Transverse colon (tissue), 4 donors: ENCODE measurements around the gene GHITM. TPM values are rescaled to one million over a fixed set of nuclear protein-coding genes. Genes with fewer than 3 reads are reported as not detected.

Experiments
- DNase-seq: peaks from one replicate; pipeline ENCODE4 v3.0.0-alpha.2; 2019
- H3K27ac ChIP-seq, 4 donors: fragments of 200-600 bp; sonication (generic); 2 replicates each; pipeline ENCODE4 v1.5.1; 2016 to 2018; ENCODE audit warnings: inconsistent platforms in 4 of 4
- H3K27me3 ChIP-seq: fragments of 200-600 bp; sonication (generic); 2 replicates; pipeline ENCODE4 v1.5.1; 2017; ENCODE audit warnings: inconsistent platforms
- H3K36me3 ChIP-seq, 4 donors: fragments of 200-600 bp; sonication (generic); 2 replicates each; pipeline ENCODE4 v1.5.1; 2017 to 2019; ENCODE audit warnings: inconsistent platforms in 4 of 4
- H3K4me1 ChIP-seq, 4 donors: fragments of 200-600 bp; sonication (generic); 2 replicates each; pipeline ENCODE4 v1.5.1; 2017 to 2020; ENCODE audit warnings: inconsistent platforms in 4 of 4
- H3K4me3 ChIP-seq, 4 donors: fragments of 200-600 bp; sonication (generic); 1 replicate in 1 of 4; 2 replicates in 3 of 4; pipeline versions ENCODE4 v1.5.1 to v1.6.1; 2017 to 2019; ENCODE audit warnings: inconsistent platforms in 4 of 4
- H3K9me3 ChIP-seq, 2 donors: fragments of 200-600 bp; sonication (generic); 2 replicates each; pipeline ENCODE4 v1.5.1; 2017 to 2019; ENCODE audit warnings: inconsistent platforms in 2 of 2
- CTCF ChIP-seq, 5 experiments: fragments of 200-600 bp in 3 of 5; fragments of 450-650 bp in 2 of 5; sonication (generic) in 3 of 5; IDR thresholded peaks; 1 replicate in 2 of 5; 2 replicates in 3 of 5; pipeline ENCODE4 v1.5.1; 2016 to 2017; ENCODE audit warnings: antibody characterized with exemption in 5 of 5, inconsistent platforms in 3 of 5, mild to moderate bottlenecking in 2 of 5, moderate library complexity in 1 of 5
- EP300 ChIP-seq: sonication (generic); formaldehyde crosslinking; IDR thresholded peaks from one replicate; pipeline ENCODE4 v1.6.1; 2017; ENCODE audit warnings: antibody characterized with exemption, low read depth
- POLR2A ChIP-seq: fragments of 450-650 bp; IDR thresholded peaks from one replicate; pipeline ENCODE4 v1.6.1; 2016; ENCODE audit warnings: antibody characterized with exemption, mild to moderate bottlenecking, moderate library complexity
- POLR2AphosphoS5 ChIP-seq, 3 donors: sonication (generic); formaldehyde crosslinking; IDR thresholded peaks; one replicate each; pipeline ENCODE4 v1.6.1; 2016; ENCODE audit warnings: antibody characterized with exemption in 3 of 3
- WGBS, 2 donors: methylation state at CpG; one replicate each; pipeline ENCODE4 v1.1.5; 2018; ENCODE audit warnings: low coverage in 1 of 2; 5-methylcytosine and 5-hydroxymethylcytosine counted together
- in situ Hi-C, 4 donors: fragments of 200-750 bp; cut with MboI; loops; one replicate each; pipeline versions ENCODE4 v1.15.0 to v1.15.1; 2017; ENCODE audit warnings: low sequenced_read_pairs in 3 of 4, low pct_ligation_motif_present in 1 of 4, low pct_unique_long_range_greater_than_20kb in 1 of 4
- intact Hi-C: fragments of 100-400 bp; cut with DNase I; formaldehyde crosslinking; loops from one replicate; pipeline ENCODE4 v1.15.1; 2023; ENCODE audit warnings: low total_unique reads
- total RNA-seq, 4 donors: library from RNA; depleted of rRNA; stranded (reverse); fragments of >200 nt; gene quantifications; one replicate each; pipeline ENCODE4 v1.1.0, GENCODE V29; 2016

The GHITM gene
- total RNA-seq, result 100 to 1,000 TPM; 134 to 351 (median 225) TPM

- Histone ChIP-seq H3K4me3 (peak within 1 kb of the TSS; percentile 68 to 95 (median 82)), H3K4me1 (peaks cover 9 to 46% (median 29%) of the 10 kb centered on the region in 4 donors), H3K27me3 (no peaks in the 10 kb centered on the region), H3K36me3 (peaks cover 0 to 22% (median 10%) of the 10 kb centered on the region in 4 donors), H3K9me3 (no peaks in the 10 kb centered on the region), H3K27ac (peak within 1 kb of the TSS; percentile 94 to 97 (median 97))
- DNase-seq, result peak; percentile 100
- intact Hi-C loops (no loop called here), in situ Hi-C loops (loop anchor here in 2 of 4 donors (10.0 to 25.0 kb wide), 2 partner anchors 65 to 198 kb away; partner anchors contain the start of gene CCSER2 (in 1 of the 2))
- WGBS, 2 donors, result 0% methylated on average over 6 to 61 of the region's 61 CpGs
- peak; percentile 95 to 98 (median 97) for TF ChIP-seq POLR2AphosphoS5 (IDR thresholded peaks at IDR 0.05)
- TF ChIP-seq EP300, result peak; percentile 17
- peak; percentile 39 to 94 (median 50) for TF ChIP-seq CTCF (IDR thresholded peaks at IDR 0.05)
- peak; percentile 98 for TF ChIP-seq POLR2A
Observed at GRCh38 chr10:84139126-84140035, at the start of gene GHITM. Gene GHITM (plus strand): TSS chr10:84139509. CDS start chr10:84141501, 1,992 bp downstream.

GRCh38 chr10:84095811-84096497 is 43.4 kb upstream of the GHITM start:
- no peak overlapping the region for H3K4me3 ChIP-seq
- no peaks in the 10 kb centered on the region for H3K27me3 ChIP-seq
- H3K9me3 ChIP-seq, result no peaks in the 10 kb centered on the region
- TF ChIP-seq POLR2AphosphoS5 (IDR thresholded peaks at IDR 0.05), result no peak
- TF ChIP-seq CTCF (IDR thresholded peaks at IDR 0.05), result no peak
- no peak for TF ChIP-seq EP300
- TF ChIP-seq POLR2A, result no peak
- peaks cover 0 to 5% (median 0%) of the 10 kb centered on the region in 4 donors for H3K4me1 ChIP-seq
- intact Hi-C loops (no loop called here), in situ Hi-C loops (no loop called here)
- no peak overlapping the region for H3K27ac ChIP-seq
- H3K36me3 ChIP-seq, result no peaks in the 10 kb centered on the region
- 39 to 54% methylated on average over 4 of the region's 4 CpGs for WGBS, 2 donors
- DNase-seq, result no peak

- Histone ChIP-seq H3K27ac (no peak overlapping the region), H3K36me3 (no peaks in the 10 kb centered on the region), H3K27me3 (no peaks in the 10 kb centered on the region), H3K9me3 (no peaks in the 10 kb centered on the region), H3K4me1 (peaks cover 0 to 5% (median 0%) of the 10 kb centered on the region in 4 donors), H3K4me3 (no peak overlapping the region)
- intact Hi-C loops (no loop called here), in situ Hi-C loops (no loop called here)
- no peak for TF ChIP-seq POLR2AphosphoS5 (IDR thresholded peaks at IDR 0.05)
- TF ChIP-seq POLR2A, result no peak
- no peak for TF ChIP-seq EP300
- peak in 4 of 5 experiments; percentile 21 to 35 (median 27) for TF ChIP-seq CTCF (IDR thresholded peaks at IDR 0.05)
- 37 to 46% methylated on average over 4 of the region's 4 CpGs for WGBS, 2 donors
- DNase-seq, result no peak
Observed at GRCh38 chr10:84097787-84098353, 41.4 kb upstream of the GHITM start.

- H3K4me3 ChIP-seq, result no peak overlapping the region
- no peak for DNase-seq
- H3K36me3 ChIP-seq, result no peaks in the 10 kb centered on the region
- in situ Hi-C loops, result no loop called here
- TF ChIP-seq CTCF (IDR thresholded peaks at IDR 0.05) (no peak), POLR2A (no peak), POLR2AphosphoS5 (IDR thresholded peaks at IDR 0.05) (no peak), EP300 (no peak)
- intact Hi-C loops, result no loop called here
- H3K27ac ChIP-seq, result no peak overlapping the region
- H3K9me3 ChIP-seq, result no peaks in the 10 kb centered on the region
- WGBS, 2 donors, result 56% methylated on average over 2 of the region's 2 CpGs; no CpG with 5 or more reads in 1 of the 2 donors
- no peaks in the 10 kb centered on the region for H3K27me3 ChIP-seq
- H3K4me1 ChIP-seq, result peaks cover 0 to 5% (median 0%) of the 10 kb centered on the region in 4 donors
Observed at GRCh38 chr10:84098667-84099066, 40.6 kb upstream of the GHITM start.
